ENCODE results near the gene ZKSCAN7.
"Not testable (repeated sequence)": the region's sequence is repeated elsewhere in the genome, so short reads cannot be mapped to it uniquely, and the experiment has no call there.

The ZKSCAN7 gene

DNA sequence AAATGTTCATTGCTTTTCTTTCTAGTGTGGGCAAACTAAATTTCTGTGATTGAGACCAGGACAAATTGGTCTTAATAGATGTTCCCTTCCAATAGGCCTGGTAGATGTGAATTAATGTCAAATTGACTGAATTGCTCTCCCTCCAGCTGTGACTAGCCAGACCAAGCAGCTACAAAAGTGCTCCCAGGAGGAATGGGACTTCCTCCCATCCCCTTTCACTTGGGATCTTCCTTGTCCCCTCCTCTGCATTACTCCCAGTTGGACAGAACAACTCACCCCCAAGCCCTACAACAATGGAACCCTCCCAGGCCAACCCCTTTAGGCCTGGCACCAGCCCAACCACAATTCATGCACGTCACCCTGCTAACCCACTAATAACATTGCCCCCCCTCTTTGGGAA lies 19.6 kb upstream of the ZKSCAN7 start:
- no peak overlapping the region for H3K27ac ChIP-seq
- TF ChIP-seq ZFX (IDR thresholded peaks at IDR 0.05) = no peak
- TF ChIP-seq, protein P1, sequence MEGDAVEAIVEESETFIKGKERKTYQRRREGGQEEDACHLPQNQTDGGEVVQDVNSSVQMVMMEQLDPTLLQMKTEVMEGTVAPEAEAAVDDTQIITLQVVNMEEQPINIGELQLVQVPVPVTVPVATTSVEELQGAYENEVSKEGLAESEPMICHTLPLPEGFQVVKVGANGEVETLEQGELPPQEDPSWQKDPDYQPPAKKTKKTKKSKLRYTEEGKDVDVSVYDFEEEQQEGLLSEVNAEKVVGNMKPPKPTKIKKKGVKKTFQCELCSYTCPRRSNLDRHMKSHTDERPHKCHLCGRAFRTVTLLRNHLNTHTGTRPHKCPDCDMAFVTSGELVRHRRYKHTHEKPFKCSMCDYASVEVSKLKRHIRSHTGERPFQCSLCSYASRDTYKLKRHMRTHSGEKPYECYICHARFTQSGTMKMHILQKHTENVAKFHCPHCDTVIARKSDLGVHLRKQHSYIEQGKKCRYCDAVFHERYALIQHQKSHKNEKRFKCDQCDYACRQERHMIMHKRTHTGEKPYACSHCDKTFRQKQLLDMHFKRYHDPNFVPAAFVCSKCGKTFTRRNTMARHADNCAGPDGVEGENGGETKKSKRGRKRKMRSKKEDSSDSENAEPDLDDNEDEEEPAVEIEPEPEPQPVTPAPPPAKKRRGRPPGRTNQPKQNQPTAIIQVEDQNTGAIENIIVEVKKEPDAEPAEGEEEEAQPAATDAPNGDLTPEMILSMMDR (conservative IDR thresholded peaks at IDR 0.05) = no peak

DNA sequence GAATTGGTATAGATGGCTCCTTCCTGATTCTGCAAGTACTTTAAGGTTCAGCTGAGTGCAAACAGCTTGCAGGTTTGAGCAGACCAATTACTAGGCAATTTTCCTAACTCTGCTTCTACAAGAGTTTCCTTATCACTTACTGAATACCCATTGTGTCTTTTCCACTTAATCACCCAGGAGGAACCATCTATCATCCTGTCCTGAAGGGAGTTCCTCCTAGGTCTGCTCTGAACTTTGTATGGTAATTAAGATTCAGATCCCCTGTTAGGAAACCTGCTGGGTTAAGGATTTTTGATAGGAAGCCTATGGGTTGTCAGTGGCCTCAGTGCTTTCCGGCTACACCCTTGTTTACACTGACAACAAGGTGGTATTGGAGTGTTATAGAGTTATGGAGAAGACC lies 10.2 kb upstream of the ZKSCAN7 start:
- not testable (repeated sequence) for H3K27ac ChIP-seq

DNA sequence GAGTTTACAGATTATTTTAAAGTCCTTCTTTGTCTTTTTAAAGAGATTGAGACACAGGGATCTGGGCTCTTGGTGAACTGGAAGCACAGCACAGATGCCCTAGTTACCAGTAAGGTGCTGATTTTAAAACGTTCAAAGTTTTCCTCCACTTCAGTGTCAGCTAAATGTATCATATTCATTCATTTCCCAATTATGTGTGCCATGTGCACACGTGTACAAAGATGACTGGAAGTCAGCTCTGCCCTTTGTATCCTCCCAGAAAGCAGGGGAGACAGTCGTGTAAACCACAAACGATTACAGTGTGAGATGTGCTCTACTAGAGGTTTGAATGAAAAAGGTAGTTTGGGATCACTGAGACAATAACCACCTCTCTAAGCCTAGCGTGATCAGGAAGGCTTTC lies 730 bp downstream of the ZKSCAN7 start:
- H3K27ac ChIP-seq = no peak overlapping the region
- no peak for TF ChIP-seq ZFX (IDR thresholded peaks at IDR 0.05)
- TF ChIP-seq, protein P1 (conservative IDR thresholded peaks at IDR 0.05) = no peak

DNA sequence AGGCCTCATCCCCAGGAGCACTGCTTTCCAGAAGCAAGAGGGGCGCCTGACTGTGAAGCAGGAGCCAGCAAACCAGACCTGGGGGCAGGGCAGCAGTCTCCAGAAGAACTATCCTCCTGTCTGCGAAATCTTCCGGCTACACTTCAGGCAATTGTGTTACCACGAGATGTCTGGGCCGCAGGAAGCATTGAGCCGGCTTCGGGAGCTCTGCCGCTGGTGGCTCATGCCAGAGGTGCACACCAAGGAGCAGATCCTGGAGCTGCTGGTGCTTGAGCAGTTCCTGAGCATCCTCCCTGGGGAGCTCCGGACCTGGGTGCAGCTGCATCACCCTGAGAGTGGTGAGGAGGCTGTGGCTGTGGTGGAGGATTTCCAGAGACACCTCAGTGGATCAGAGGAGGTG lies 2.1 kb downstream of the ZKSCAN7 start:
- no peak overlapping the region for H3K27ac ChIP-seq
- TF ChIP-seq ZFX (IDR thresholded peaks at IDR 0.05) = no peak
- TF ChIP-seq, protein P1 (conservative IDR thresholded peaks at IDR 0.05) = no peak

DNA sequence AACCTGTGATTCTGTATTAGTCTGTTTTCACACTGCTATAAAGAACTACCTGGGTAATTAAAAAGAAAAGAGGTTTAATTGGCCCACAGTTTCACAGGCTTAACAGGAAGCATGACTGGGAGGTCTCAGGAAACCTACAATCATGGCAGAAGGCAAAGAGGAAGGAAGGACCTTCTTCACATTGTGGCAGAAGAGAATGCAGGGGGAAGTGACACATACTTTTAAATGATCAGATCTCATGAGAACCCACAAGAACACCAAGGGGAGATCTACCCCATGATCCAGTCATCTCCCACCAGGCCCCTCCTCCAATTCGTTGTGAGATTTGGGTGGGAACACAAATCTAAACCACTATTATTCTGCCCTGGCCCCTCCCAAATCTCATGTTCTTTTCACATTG lies 6.1 kb downstream of the ZKSCAN7 start:
- no peak overlapping the region for H3K27ac ChIP-seq
- TF ChIP-seq, protein P1 (conservative IDR thresholded peaks at IDR 0.05) = no peak
- no peak for TF ChIP-seq ZFX (IDR thresholded peaks at IDR 0.05)

DNA sequence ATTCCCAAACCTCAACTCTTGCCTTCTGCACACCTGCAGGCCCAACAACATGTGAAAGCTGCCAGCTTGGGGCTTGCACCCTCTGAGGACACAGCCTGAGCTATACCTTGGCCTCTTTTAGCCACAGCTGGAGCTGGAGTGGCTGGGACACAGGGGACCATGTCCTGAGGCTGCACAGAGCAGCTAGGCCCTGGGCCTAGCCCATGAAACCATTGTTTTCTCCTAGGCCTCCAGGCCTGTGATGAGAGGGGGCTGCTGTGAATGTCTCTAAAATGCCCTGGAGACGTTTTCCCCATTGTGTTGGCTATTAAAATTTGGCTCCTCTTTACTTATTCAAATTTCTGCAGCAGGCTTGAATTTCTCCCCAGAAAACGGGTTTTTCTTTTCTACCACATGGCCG lies 7.2 kb downstream of the ZKSCAN7 start:
- TF ChIP-seq ZFX (IDR thresholded peaks at IDR 0.05) = no peak
- TF ChIP-seq, protein P1 (conservative IDR thresholded peaks at IDR 0.05) = no peak
- no peak overlapping the region for H3K27ac ChIP-seq

DNA sequence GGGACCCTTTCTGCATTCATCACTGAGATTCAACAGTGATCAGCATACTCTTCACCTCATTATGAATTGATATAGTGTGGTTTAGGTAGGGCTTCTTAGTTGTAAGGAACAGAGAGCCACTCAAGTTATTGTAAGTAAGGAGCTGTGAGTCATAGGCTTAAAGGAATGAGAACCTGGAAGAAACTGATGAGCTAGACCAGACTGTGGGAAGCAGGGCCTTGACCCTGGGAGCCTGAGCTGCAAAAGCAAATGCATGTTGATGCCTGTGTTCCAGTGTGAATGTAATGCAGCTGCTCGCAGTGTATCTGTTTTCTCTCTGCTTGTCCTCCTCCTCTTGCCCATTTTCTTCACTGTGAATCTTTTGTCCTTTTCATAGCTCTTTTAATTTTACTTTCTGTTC lies 13.6 kb downstream of the ZKSCAN7 start:
- no peak for TF ChIP-seq ZFX (IDR thresholded peaks at IDR 0.05)
- TF ChIP-seq, protein P1 (conservative IDR thresholded peaks at IDR 0.05) = no peak

DNA sequence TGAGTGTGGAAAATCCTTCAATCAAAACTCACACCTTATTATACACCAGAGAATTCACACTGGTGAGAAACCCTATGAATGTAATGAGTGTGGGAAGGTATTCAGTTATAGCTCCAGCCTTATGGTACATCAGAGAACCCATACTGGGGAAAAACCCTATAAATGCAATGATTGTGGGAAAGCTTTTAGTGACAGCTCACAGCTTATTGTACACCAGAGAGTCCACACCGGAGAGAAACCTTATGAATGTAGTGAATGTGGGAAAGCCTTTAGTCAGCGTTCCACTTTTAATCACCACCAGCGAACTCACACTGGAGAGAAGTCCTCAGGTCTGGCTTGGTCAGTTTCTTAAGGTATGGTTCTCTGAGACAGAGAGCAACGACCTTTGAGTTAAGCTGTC lies 16.0 kb downstream of the ZKSCAN7 start:
- TF ChIP-seq, protein P1 (conservative IDR thresholded peaks at IDR 0.05) = no peak
- TF ChIP-seq ZFX (IDR thresholded peaks at IDR 0.05) = no peak

More for the DNA sequence above, 13.6 kb downstream of the ZKSCAN7 start:
- H3K27ac ChIP-seq = no peak overlapping the region

More for the DNA sequence above, 16.0 kb downstream of the ZKSCAN7 start:
- no peak overlapping the region for H3K27ac ChIP-seq
